ENCODE results near the gene HOXA3.
A peak's percentile ranks its signal among the peaks of the same experiment; 100 is the strongest.

Gene HOXA3

DNA sequence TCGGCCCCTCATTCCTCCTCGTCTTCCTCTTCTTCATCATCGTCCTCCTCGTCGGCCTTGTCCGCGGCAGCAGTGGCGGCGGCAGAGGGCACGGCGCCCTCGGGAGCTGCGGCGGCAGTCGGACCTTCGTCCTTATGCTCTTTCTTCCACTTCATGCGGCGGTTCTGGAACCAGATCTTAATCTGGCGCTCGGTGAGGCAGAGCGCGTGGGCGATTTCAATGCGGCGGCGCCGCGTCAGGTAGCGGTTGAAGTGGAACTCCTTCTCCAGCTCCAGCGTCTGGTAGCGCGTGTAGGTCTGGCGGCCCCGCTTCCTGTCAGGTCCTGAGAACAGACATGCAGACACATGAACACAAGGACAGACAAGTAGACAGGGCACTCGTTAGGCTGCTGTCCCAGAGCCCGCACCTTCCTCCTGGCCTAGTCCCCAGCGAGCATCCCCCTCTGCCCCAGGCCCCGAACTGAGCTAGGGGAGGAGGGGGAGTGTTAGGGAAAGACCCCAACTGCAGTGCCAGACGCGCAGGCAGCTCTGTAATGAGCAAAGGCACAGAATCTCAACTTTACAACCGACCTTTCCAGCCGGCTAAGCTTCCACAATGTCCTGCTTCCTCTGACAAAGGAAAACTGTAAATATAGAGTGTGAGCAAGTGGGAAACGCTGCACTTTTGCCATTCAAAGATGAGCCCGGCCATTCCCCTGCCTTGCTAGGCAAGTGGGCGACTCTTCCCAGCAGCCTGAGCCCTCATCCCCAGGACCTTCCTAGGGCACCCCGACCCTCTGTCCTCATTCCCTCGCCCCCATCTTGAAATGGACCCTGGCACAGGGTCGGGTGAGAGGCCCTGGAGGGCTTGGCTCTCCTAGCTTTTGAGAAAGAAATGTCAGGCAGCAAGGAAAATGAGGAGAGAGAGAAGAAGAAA lies 2.8 kb upstream of the HOXA3 start:
- no peaks in the 10 kb centered on the region; the same call in 1 of the 2 replicates for H3K4me1 ChIP-seq (ENCODE audit: insufficient read depth, low read length)
- 8% methylated on average over 45 of the region's 48 CpGs for WGBS
- peaks cover 100% of the 10 kb centered on the region for H3K27me3 ChIP-seq (ENCODE audit: insufficient read depth, low read length)
- no peaks in the 10 kb centered on the region for H3K36me3 ChIP-seq (ENCODE audit: insufficient read depth, low read length)
- H3K9me3 ChIP-seq (ENCODE audit: insufficient read depth, low read depth, low read length) = peaks cover 3% of the 10 kb centered on the region; the same call in 1 of the 2 replicates
- H3K4me3 ChIP-seq (ENCODE audit: low read length) = no peak overlapping the region
- no peak overlapping the region for H3K9ac ChIP-seq (ENCODE audit: low read depth, low read length)
- no peak overlapping the region for H3K27ac ChIP-seq (ENCODE audit: low read depth, low read length)

DNA sequence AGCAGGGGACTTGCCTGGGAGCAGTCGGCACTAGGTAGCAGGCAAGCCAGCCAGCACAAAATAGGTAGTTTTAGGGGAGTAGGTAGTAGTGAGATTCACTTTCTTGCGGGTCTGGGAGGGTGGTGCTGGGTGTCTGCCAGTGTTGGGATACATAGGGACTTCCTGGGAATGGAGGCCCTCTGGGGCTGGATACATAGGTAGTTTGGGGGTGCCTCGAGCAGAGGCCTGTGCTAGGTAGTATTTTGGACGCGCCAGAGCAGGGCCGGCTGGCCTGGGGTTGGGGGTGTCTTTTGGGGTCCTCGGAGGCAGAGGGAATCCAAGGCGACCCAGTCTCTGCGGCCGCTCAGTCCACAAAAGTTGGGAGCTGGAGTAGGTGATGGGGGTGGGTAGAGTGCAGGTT lies 2.0 kb upstream of the HOXA3 start:
- peaks cover 100% of the 10 kb centered on the region for H3K27me3 ChIP-seq (ENCODE audit: insufficient read depth, low read length)
- 38% methylated on average over 10 of the region's 10 CpGs for WGBS
- H3K27ac ChIP-seq (ENCODE audit: low read depth, low read length) = no peak overlapping the region

DNA sequence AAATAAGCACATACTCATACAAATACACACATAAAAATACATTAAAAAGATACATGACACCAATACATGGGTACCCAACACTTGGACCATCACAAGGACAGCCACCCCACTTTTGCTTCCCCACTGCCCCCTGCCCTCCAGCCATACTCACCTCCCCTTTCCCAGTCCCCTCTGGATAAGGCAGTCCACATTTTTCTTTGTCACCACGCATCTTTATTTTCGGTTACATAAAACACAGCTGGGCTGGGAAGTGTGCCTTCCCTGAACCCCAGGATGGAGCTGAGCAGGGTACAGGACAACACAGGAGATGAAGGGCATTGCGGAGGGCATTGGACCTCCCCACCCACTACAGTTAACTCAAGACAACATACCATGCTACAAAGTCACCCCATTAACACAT lies 1.1 kb upstream of the HOXA3 start:
- peaks cover 100% of the 10 kb centered on the region for H3K27me3 ChIP-seq (ENCODE audit: insufficient read depth, low read length)
- H3K9ac ChIP-seq (ENCODE audit: low read depth, low read length) = no peak overlapping the region
- H3K4me1 ChIP-seq (ENCODE audit: insufficient read depth, low read length) = no peaks in the 10 kb centered on the region; the same call in 1 of the 2 replicates
- no peaks in the 10 kb centered on the region for H3K36me3 ChIP-seq (ENCODE audit: insufficient read depth, low read length)
- no peak overlapping the region for H3K4me3 ChIP-seq (ENCODE audit: low read length)
- H3K27ac ChIP-seq (ENCODE audit: low read depth, low read length) = no peak overlapping the region
- H3K9me3 ChIP-seq (ENCODE audit: insufficient read depth, low read depth, low read length) = peaks cover 3% of the 10 kb centered on the region; the same call in 1 of the 2 replicates
- WGBS = 34% methylated on average over 3 of the region's 3 CpGs

More for the DNA sequence above, 2.0 kb upstream of the HOXA3 start:
- H3K9ac ChIP-seq (ENCODE audit: low read depth, low read length) = no peak overlapping the region
- no peak overlapping the region for H3K4me3 ChIP-seq (ENCODE audit: low read length)
- no peaks in the 10 kb centered on the region; the same call in 1 of the 2 replicates for H3K4me1 ChIP-seq (ENCODE audit: insufficient read depth, low read length)
- H3K36me3 ChIP-seq (ENCODE audit: insufficient read depth, low read length) = no peaks in the 10 kb centered on the region
- peaks cover 3% of the 10 kb centered on the region; the same call in 1 of the 2 replicates for H3K9me3 ChIP-seq (ENCODE audit: insufficient read depth, low read depth, low read length)

DNA sequence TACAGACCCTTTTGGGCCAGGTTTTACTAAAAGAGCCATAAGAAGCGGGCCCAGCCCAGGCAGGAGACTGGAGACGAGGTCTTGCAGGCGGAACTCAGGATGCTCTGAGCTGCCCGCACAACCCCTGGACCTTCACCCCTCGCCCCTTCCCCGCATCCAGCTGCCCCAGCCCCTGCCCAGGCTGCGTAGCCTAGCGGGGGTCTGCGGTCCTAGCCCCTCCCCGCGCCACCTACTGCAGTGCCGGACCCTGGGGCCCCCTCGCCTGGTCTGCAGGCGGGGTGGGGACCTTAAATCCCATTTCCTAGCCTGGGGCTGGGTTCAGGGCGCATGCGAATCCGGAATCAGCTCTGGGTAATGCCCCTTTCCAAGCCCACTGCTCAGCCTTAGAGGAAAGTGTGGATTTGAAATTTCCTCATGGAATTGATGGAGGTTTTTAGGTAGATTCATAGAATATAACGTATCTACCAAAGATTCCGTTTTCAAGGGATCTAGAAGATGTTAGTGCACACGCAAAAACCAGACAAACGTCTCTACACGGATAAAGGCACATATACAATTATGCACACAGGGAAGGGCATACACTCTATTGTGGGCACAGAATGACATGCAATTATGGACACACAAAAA lies 546 bp upstream of the HOXA3 start:
- 16% methylated on average over 21 of the region's 22 CpGs for WGBS
- Histone ChIP-seq H3K9ac (ENCODE audit: low read depth, low read length) (no peak overlapping the region), H3K4me1 (ENCODE audit: insufficient read depth, low read length) (no peaks in the 10 kb centered on the region; the same call in 1 of the 2 replicates), H3K36me3 (ENCODE audit: insufficient read depth, low read length) (no peaks in the 10 kb centered on the region), H3K9me3 (ENCODE audit: insufficient read depth, low read depth, low read length) (peaks cover 3% of the 10 kb centered on the region; the same call in 1 of the 2 replicates), H3K27ac (ENCODE audit: low read depth, low read length) (no peak overlapping the region), H3K27me3 (ENCODE audit: insufficient read depth, low read length) (peaks cover 100% of the 10 kb centered on the region), H3K4me3 (ENCODE audit: low read length) (no peak overlapping the region)

DNA sequence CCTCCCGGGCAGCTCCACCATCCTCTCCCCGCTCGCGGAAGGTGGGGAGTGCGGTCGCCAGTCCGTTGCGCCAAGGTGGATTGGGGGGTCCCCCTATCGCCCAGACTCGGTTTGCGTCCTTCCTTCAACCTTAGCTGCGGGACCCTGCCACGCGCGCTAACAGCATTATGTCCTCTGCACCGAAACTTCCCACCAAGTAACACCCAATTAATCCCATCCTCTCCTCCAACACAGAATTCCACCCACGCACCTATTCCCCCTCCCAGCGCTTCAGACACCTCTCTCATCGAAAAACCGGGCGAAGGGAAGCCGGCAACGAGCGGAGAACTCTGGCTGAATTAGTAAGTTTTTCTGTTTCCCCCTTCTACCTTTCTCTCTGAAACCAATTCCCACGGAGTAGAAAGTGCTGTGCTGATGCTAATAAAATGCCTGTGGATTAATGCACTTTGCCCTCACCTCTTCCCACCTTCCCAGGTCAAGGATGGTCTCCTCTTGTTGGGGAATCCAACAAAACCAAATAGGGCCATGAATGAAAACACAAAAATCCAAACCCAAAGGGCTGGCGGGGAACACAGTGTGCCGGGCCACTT lies 947 bp downstream of the HOXA3 start:
- Histone ChIP-seq H3K9me3 (ENCODE audit: insufficient read depth, low read depth, low read length) (no peaks in the 10 kb centered on the region), H3K36me3 (ENCODE audit: insufficient read depth, low read length) (no peaks in the 10 kb centered on the region), H3K27ac (ENCODE audit: low read depth, low read length) (no peak overlapping the region), H3K4me1 (ENCODE audit: insufficient read depth, low read length) (no peaks in the 10 kb centered on the region; the same call in 1 of the 2 replicates), H3K9ac (ENCODE audit: low read depth, low read length) (no peak overlapping the region), H3K27me3 (ENCODE audit: insufficient read depth, low read length) (peaks cover 100% of the 10 kb centered on the region), H3K4me3 (ENCODE audit: low read length) (peak overlapping the region; percentile 34)
- 6% methylated on average over 27 of the region's 27 CpGs for WGBS

DNA sequence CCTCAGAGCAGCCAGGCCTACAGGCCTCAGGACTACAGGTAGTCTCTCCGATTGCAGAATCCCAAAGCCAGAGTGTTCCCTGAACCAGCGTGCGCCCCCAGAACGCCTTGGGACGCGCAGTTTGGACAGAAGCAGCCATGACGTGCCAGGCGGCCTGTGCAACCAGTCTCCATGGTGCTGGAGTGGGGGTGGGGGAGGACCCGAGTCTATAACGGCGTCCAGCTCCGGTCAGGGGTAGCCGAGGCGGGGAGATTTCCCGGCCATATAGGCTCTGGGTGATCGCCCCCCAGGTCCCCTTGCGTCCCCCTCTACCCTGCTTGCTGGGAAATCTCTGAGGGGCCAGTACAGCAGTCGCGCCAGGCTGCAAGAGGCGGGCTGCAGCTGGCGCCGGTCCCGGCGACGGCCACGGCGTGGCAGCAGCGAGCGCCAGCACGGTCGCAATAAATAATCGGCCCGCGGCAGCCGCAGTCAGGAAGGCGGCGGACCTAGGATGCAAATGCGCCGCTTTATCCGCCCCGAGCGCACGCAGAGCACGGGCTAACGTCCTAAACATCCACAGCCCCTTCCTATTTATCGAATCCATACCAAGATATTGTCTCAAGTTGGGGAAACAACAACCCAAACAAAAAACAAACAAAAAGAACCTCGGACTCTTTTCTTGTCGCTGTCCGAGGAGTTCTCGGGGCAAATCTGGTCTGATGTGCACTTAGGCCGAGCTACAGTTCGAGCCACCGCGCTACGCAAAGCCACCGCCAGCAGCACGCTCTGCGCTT lies 1.6 kb downstream of the HOXA3 start:
- peak overlapping the region; percentile 34 for H3K4me3 ChIP-seq (ENCODE audit: low read length)
- H3K9ac ChIP-seq (ENCODE audit: low read depth, low read length) = no peak overlapping the region
- H3K4me1 ChIP-seq (ENCODE audit: insufficient read depth, low read length) = no peaks in the 10 kb centered on the region
- H3K27me3 ChIP-seq (ENCODE audit: insufficient read depth, low read length) = peaks cover 100% of the 10 kb centered on the region
- H3K9me3 ChIP-seq (ENCODE audit: insufficient read depth, low read depth, low read length) = no peaks in the 10 kb centered on the region
- 3% methylated on average over 58 of the region's 58 CpGs for WGBS
- no peaks in the 10 kb centered on the region for H3K36me3 ChIP-seq (ENCODE audit: insufficient read depth, low read length)
- no peak overlapping the region for H3K27ac ChIP-seq (ENCODE audit: low read depth, low read length)

DNA sequence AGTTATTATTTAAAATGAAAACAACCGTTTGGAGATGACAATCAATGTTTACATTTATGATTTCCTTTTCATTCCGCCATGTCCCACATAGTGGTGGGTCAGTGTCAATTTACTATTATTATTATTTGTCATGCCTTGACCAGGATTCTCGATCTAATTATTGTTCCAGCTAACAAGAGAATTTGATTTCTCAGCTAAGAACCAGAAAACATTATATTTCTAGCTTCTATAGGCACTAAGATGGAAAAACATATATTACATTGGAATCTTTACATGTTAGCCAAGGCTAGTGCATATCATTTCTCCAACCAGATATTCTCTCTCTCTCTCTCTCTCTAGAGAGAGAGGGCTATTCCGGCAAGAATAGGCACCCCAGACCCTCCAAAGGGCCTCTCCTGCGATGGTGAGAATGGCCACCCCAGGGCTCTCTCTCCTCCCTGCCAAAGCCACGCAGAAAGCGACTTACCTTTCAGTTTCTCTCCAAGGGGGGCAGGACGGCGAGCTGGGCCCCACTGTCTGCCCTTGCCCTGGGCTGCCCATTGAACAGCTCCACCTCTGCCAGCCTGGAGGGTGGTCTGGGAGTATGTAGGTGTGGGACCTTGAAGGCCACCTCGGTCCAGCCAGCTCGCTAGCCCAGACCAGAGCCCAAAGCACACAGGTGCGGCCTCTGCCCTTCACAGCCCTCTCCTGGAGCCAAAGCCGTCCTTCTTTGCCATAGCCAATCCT lies 2.4 kb downstream of the HOXA3 start:
- peak overlapping the region; percentile 34; the same call in 1 of the 2 replicates for H3K4me3 ChIP-seq (ENCODE audit: low read length)
- H3K9ac ChIP-seq (ENCODE audit: low read depth, low read length) = no peak overlapping the region
- H3K27ac ChIP-seq (ENCODE audit: low read depth, low read length) = no peak overlapping the region
- no peaks in the 10 kb centered on the region for H3K36me3 ChIP-seq (ENCODE audit: insufficient read depth, low read length)
- no peaks in the 10 kb centered on the region for H3K9me3 ChIP-seq (ENCODE audit: insufficient read depth, low read depth, low read length)
- WGBS = 39% methylated on average over 11 of the region's 13 CpGs
- no peaks in the 10 kb centered on the region for H3K4me1 ChIP-seq (ENCODE audit: insufficient read depth, low read length)
- H3K27me3 ChIP-seq (ENCODE audit: insufficient read depth, low read length) = peaks cover 100% of the 10 kb centered on the region

DNA sequence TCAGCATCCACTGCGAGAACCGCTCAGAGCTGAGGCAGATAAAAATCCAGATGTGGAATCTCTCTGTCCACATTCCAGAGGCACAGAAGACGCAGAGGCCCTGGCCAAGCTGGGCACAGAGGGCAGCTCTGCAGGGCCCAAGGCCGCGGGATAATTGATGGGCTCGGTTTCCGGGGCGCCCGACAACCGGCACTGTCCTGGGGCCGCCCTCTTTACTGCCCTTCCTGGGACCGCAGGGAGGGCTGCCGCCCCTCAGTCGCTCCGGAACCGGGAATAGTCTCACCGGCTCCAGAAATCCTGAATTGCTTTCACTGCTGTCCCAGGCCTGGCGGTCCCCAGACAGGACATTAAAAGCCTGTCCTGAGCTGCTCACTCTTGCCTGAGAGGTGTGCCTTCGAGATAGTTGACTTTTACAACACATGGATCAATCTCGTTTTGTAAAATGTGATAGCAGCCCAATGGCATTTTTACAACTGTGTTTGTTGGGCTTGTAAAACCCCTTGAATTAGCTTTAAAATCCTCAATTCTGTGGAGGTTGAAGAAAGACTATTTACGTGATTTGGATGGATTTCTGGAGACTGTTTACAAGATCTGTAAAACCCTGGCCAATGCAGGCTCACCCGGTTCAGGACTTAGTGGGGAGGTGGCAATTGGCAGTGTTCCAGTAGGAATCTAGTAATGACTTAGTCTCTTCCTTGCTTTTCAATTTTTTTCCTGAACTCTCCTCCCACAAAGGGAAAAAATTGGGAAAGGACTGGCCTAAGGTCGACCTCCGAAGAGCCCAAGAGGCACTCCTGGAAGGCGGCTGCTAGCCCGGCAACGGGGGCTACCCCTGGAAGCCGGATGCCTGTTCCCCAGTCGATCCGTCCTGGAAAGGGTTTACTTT lies 3.4 kb downstream of the HOXA3 start:
- Histone ChIP-seq H3K4me3 (ENCODE audit: low read length) (no peak overlapping the region), H3K27me3 (ENCODE audit: insufficient read depth, low read length) (peaks cover 100% of the 10 kb centered on the region), H3K27ac (ENCODE audit: low read depth, low read length) (no peak overlapping the region), H3K4me1 (ENCODE audit: insufficient read depth, low read length) (no peaks in the 10 kb centered on the region), H3K9me3 (ENCODE audit: insufficient read depth, low read depth, low read length) (no peaks in the 10 kb centered on the region), H3K9ac (ENCODE audit: low read depth, low read length) (no peak overlapping the region), H3K36me3 (ENCODE audit: insufficient read depth, low read length) (no peaks in the 10 kb centered on the region)
- WGBS = 38% methylated on average over 30 of the region's 30 CpGs

DNA sequence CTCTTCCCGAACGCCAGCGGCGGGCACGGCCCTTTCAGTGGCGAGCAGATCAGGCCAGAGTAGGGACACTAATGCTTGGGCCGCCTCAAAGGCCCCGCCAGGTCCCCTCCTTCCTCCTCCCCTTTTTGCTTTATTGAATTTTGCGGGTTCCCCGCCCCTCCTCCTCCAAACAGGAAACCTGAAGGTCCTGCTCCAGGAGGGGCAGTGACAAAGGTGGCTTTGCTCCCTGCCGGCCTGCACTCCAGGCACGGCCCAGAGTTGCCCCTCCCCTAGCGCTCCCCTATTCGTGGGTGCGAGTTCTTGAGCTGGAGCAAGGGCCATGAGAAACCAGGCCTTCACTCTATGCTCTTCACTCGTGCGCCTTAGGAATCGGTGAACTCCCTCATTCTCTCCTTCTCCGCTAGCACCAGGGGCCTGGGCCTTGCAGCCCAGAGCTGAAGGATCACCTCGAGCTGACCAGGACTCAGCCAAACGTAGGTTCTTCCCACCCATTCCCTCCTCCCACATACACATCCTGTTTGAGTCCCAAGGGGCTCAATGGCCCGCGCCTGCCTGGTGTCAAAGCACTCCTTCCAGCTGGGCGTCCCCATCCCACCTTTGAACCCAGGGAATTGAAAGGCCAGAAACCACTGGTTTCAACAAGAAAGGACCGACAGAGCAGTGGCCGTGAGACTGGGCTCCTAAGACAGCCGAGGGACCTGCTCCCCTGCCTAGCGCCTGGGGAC lies 4.2 kb downstream of the HOXA3 start:
- no peak overlapping the region for H3K4me3 ChIP-seq (ENCODE audit: low read length)
- no peaks in the 10 kb centered on the region for H3K9me3 ChIP-seq (ENCODE audit: insufficient read depth, low read depth, low read length)
- H3K36me3 ChIP-seq (ENCODE audit: insufficient read depth, low read length) = no peaks in the 10 kb centered on the region
- H3K4me1 ChIP-seq (ENCODE audit: insufficient read depth, low read length) = peaks cover 3% of the 10 kb centered on the region; the same call in 1 of the 2 replicates
- no peak overlapping the region for H3K27ac ChIP-seq (ENCODE audit: low read depth, low read length)
- H3K9ac ChIP-seq (ENCODE audit: low read depth, low read length) = no peak overlapping the region
- 20% methylated on average over 28 of the region's 28 CpGs for WGBS
- H3K27me3 ChIP-seq (ENCODE audit: insufficient read depth, low read length) = peaks cover 100% of the 10 kb centered on the region
